ENCODE data around the gene ATP1B3.

GRCh38 chr3:141915766-141916165 is 39.3 kb downstream of the ATP1B3 start:
- TF ChIP-seq CTCF (IDR thresholded peaks at IDR 0.05; ENCODE audit: low read depth, low read length) (no peak), POLR2A (IDR thresholded peaks at IDR 0.05; ENCODE audit: extremely low read depth, insufficient read length) (no peak)
